IMR-90 (cell line): Measurements from ENCODE around the gene SBK2. TPM values are rescaled to one million over a fixed set of nuclear protein-coding genes. Genes with fewer than 3 reads are reported as not detected.
"Not testable (repeated sequence)": the region's sequence is repeated elsewhere in the genome, so short reads cannot be mapped to it uniquely, and the experiment has no call there.

Experiments
- ATAC-seq: fragments of 200-7000 bp; cut with Tn5 transposase; 2 replicates; pipeline ENCODE4 v1.9.1; 2020; ENCODE audit warnings: low read depth, mild to moderate bottlenecking, moderate library complexity
- BruUV-seq: library from RNA; stranded (reverse); fragments of 400-500 nt; replicated peaks from 2 replicates; lab custom pipeline; 2021; lab: Mats Ljungman, UMichigan
- CTCF ChIA-PET: fragments of 300-600 bp; formaldehyde crosslinking; extraction: SDS; loops from one replicate; lab custom pipeline; 2021; ENCODE audit warnings: antibody characterized with exemption; lab: Yijun Ruan, JAX
- POLR2A ChIA-PET: fragments of 300-600 bp; sonication (Branson Sonifier 250); formaldehyde crosslinking; loops from one replicate; lab custom pipeline; 2022; ENCODE audit warnings: antibody characterized with exemption; ENCODE audit not compliant: unreplicated experiment; lab: Charles Lee
- DNase-seq: peaks from one replicate; pipeline ENCODE4 v3.0.0; 2013
- H2AFZ ChIP-seq: replicated peaks from 2 replicates; pipeline ENCODE3; 2013; ENCODE audit warnings: low read length, mild to moderate bottlenecking; ENCODE audit not compliant: poor library complexity
- H2AK5ac ChIP-seq: 2 replicates; pipeline ENCODE4 v1.6.1; 2013; ENCODE audit warnings: low read depth, low read length, inconsistent platforms
- H2AK9ac ChIP-seq: replicated peaks from 2 replicates; pipeline ENCODE3; 2013; ENCODE audit warnings: mild to moderate bottlenecking, low read depth, low read length, moderate library complexity; ENCODE audit not compliant: poor library complexity
- H2BK120ac ChIP-seq: 2 replicates; pipeline ENCODE4 v1.6.1; 2013; ENCODE audit warnings: low read depth, low read length, inconsistent platforms
- H2BK15ac ChIP-seq: 3 replicates; pipeline ENCODE4 v1.6.1; 2013; ENCODE audit warnings: low read depth, low read length, inconsistent platforms
- H2BK20ac ChIP-seq: 2 replicates; pipeline ENCODE4 v1.6.1; 2013; ENCODE audit warnings: low read depth, mild to moderate bottlenecking, inconsistent platforms, low read length, moderate library complexity
- H2BK5ac ChIP-seq: 2 replicates; pipeline ENCODE4 v1.6.1; 2013; ENCODE audit warnings: mild to moderate bottlenecking, low read depth, low read length, inconsistent platforms; ENCODE audit not compliant: poor library complexity, severe bottlenecking
- H3K14ac ChIP-seq: replicated peaks from 2 replicates; pipeline ENCODE4 v1.6.1; 2013; ENCODE audit warnings: low read depth, low read length, inconsistent platforms
- H3K18ac ChIP-seq: 2 replicates; pipeline ENCODE4 v1.6.1; 2013; ENCODE audit warnings: low read depth, low read length, control low read depth
- H3K23ac ChIP-seq: 2 replicates; pipeline ENCODE4 v1.6.1; 2013; ENCODE audit warnings: low read depth, low read length, inconsistent platforms
- H3K27ac ChIP-seq: 2 replicates; pipeline ENCODE4 v1.5.1; 2013; ENCODE audit warnings: mild to moderate bottlenecking, control low read depth, low read length; ENCODE audit not compliant: insufficient read depth
- H3K27me3 ChIP-seq: 2 replicates; pipeline ENCODE4 v1.6.1; 2013; ENCODE audit warnings: low read length; ENCODE audit not compliant: control insufficient read depth, insufficient read depth
- H3K36me3 ChIP-seq: 2 replicates; pipeline ENCODE4 v1.6.1; 2013; ENCODE audit warnings: low read length, mixed read lengths; ENCODE audit not compliant: control insufficient read depth, insufficient read depth
- H3K4ac ChIP-seq: 2 replicates; pipeline ENCODE4 v1.6.1; 2013; ENCODE audit warnings: low read depth, low read length, inconsistent platforms
- H3K4me1 ChIP-seq: 2 replicates; pipeline ENCODE4 v1.6.1; 2013; ENCODE audit warnings: low read length, mixed read lengths; ENCODE audit not compliant: control insufficient read depth, insufficient read depth
- H3K4me2 ChIP-seq: 2 replicates; pipeline ENCODE4 v1.6.1; 2013; ENCODE audit warnings: low read depth, mild to moderate bottlenecking, control low read depth, low read length, moderate library complexity
- H3K4me3 ChIP-seq: 2 replicates; pipeline ENCODE4 v1.5.1; 2013; ENCODE audit warnings: low read depth, mild to moderate bottlenecking, control low read depth, low read length, moderate library complexity; ENCODE audit not compliant: insufficient read depth
- H3K56ac ChIP-seq: 2 replicates; pipeline ENCODE4 v1.6.1; 2013; ENCODE audit warnings: low read length, inconsistent platforms; ENCODE audit not compliant: insufficient read depth; ENCODE audit errors: extremely low read depth
- H3K79me1 ChIP-seq, 2 experiments: 2 replicates each; pipeline ENCODE4 v1.6.1; 2013; ENCODE audit warnings: low read length in 2 of 2, inconsistent platforms in 1 of 2, low read depth in 1 of 2
- H3K9ac ChIP-seq: 2 replicates; pipeline ENCODE4 v1.6.1; 2013; ENCODE audit warnings: low read depth, low read length, control low read depth
- H3K9me1 ChIP-seq: 2 replicates; pipeline ENCODE4 v1.6.1; 2013; ENCODE audit warnings: low read length, inconsistent platforms; ENCODE audit not compliant: insufficient read depth
- H3K9me3 ChIP-seq: 2 replicates; pipeline ENCODE4 v1.6.1; 2013; ENCODE audit warnings: low read length; ENCODE audit not compliant: control insufficient read depth, insufficient read depth
- H4K20me1 ChIP-seq: 2 replicates; pipeline ENCODE4 v1.6.1; 2013; ENCODE audit warnings: low read length, inconsistent platforms; ENCODE audit not compliant: insufficient read depth
- H4K5ac ChIP-seq: 2 replicates; pipeline ENCODE4 v1.6.1; 2013; ENCODE audit warnings: mild to moderate bottlenecking, low read depth, low read length, control low read depth
- H4K8ac ChIP-seq, 2 experiments: 2 replicates each; pipeline ENCODE4 v1.6.1; 2013; ENCODE audit warnings: low read depth in 2 of 2, low read length in 2 of 2, control low read depth in 1 of 2, inconsistent platforms in 1 of 2
- H4K91ac ChIP-seq: 2 replicates; pipeline ENCODE4 v1.6.1; 2013; ENCODE audit warnings: low read depth, low read length, inconsistent platforms; ENCODE audit not compliant: insufficient read depth
- WGBS, 2 experiments: methylation state at CpG; one replicate each; pipeline versions ENCODE4 v1.1.5 to v1.1.7; 2013; ENCODE audit warnings: missing lambda C conversion rate in 2 of 2; ENCODE audit not compliant: insufficient read length in 1 of 2; ENCODE audit errors: extremely low coverage in 2 of 2; 5-methylcytosine and 5-hydroxymethylcytosine counted together
- dilution Hi-C: fragments of 300-500 bp; cut with HindIII; formaldehyde crosslinking; loops from one replicate; pipeline ENCODE4 v1.14.3; 2018; ENCODE audit warnings: low sequenced_read_pairs; ENCODE audit not compliant: unreplicated experiment
- in situ Hi-C: fragments of 300-500 bp; cut with MboI; formaldehyde crosslinking; loops from 3 replicates; pipeline ENCODE4 v1.14.3; 2019; ENCODE audit warnings: low sequenced_read_pairs, inconsistent platforms, mixed read lengths
- intact Hi-C: fragments of 100-400 bp; cut with micrococcal nuclease; formaldehyde crosslinking; loops from 2 replicates; pipeline ENCODE4 v1.10.0; 2022
- polyA plus RNA-seq, 3 experiments: library from polyadenylated mRNA; depleted of rRNA; stranded (reverse); fragments of >200 nt; gene quantifications; 2 replicates each; pipeline ENCODE4 v1.2.3, GENCODE V29; 2012; ENCODE audit warnings: low replicate concordance in 1 of 3
- total RNA-seq: library from RNA; depleted of rRNA; stranded (reverse); fragments of >200 nt; gene quantifications from 2 replicates; pipeline ENCODE4 v1.2.3, GENCODE V29; 2012

The SBK2 gene
- total and polyA plus RNA-seq, 2 of the 4 experiments (the other 2 are of a cell fraction): 0.48 TPM; not detected in 1

GRCh38 chr19:55569477-55569876 is 32.5 kb upstream of the SBK2 start:
- H2AFZ ChIP-seq, DNase-seq, H3K79me1 ChIP-seq, H2AK9ac ChIP-seq, in situ Hi-C loops, H3K9ac ChIP-seq, H2BK15ac ChIP-seq, H3K9me1 ChIP-seq, POLR2A ChIA-PET, H3K18ac ChIP-seq, H3K27me3 ChIP-seq, H4K8ac ChIP-seq, H2AK5ac ChIP-seq, H4K20me1 ChIP-seq, H3K9me3 ChIP-seq, H3K4me2 ChIP-seq, H3K14ac ChIP-seq, H3K23ac ChIP-seq, H4K91ac ChIP-seq, H2BK20ac ChIP-seq, H3K27ac ChIP-seq, intact Hi-C loops, CTCF ChIA-PET, H3K4me3 ChIP-seq, BruUV-seq, ATAC-seq, H4K5ac ChIP-seq, H3K56ac ChIP-seq, H3K4ac ChIP-seq, H3K4me1 ChIP-seq, dilution Hi-C loops, H2BK5ac ChIP-seq, H2BK120ac ChIP-seq, H3K36me3 ChIP-seq: not testable (repeated sequence)
- 93% methylated on average over 2 of the region's 5 CpGs; no CpG with 5 or more reads in 1 of the 2 experiments for WGBS, 2 experiments
